Stimulated activated CD8-positive, alpha-beta memory T cell treated with anti-CD3 and anti-CD28 coated beads, Interleukin-7, amount 100 ng/mL, for 1 hour (primary cell): ENCODE results near the gene PCSK2.

Source experiments
- DNase-seq, 2 donors: peaks; one replicate each; pipeline ENCODE4 v3.0.0-alpha.2; 2020; ENCODE audit warnings: low read depth in 2 of 2

PCSK2 gene

DNA sequence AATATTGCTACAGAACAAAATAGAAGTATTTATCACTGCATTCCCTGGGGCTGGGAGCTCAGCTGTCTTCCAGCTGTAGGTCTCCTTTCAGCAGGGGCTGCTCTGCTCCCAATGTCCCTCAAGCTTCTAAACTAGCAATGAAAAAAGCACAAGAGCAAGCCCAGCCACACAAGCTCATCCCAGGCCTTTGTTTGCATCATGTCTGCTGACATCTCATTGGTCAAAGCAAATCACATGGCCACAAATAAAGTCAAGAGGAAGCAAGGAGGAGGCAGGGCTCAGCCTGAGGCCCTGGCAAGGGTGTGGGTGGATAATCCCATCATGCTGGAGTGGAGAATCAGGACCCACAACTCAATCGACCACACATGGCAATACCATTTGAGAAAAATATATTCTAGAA lies 306.6 kb downstream of the PCSK2 start:
- DNase-seq: no peak

DNA sequence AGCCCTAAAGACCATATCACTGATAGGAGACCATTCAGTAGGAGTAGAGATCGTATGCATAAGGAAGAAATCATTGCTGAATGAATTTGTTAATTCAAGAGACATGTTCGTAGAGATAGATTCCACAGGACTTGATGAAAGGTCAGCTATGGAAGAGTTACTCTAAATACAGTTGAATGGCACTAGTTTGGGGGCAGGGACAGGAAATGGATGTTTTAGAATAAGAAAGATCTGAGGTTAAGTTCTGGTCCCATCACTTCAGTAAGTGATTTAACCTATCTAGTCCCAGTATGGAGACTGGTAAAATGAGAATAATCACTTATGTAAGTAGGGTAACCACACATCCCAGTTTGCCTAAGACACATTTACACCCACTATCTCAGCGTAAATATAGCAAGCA lies 307.2 kb downstream of the PCSK2 start:
- no peak for DNase-seq
